GM23338 (cell line): ENCODE results near the gene LRIG3. TPM values are rescaled to one million over a fixed set of nuclear protein-coding genes. Genes with fewer than 3 reads are reported as not detected.
"Not testable (repeated sequence)": the region's sequence is repeated elsewhere in the genome, so short reads cannot be mapped to it uniquely, and the experiment has no call there.

Source experiments
- ATAC-seq: fragments of 200-7000 bp; cut with Tn5 transposase; 3 replicates; pipeline ENCODE4 v1.9.1; 2020
- DNase-seq: peaks from one replicate; pipeline ENCODE4 v3.0.0-alpha.2; 2015; ENCODE audit warnings: low spot score
- H2AFZ ChIP-seq: fragments of 200-600 bp; sonication (generic); 2 replicates; pipeline ENCODE4 v1.8.0; 2016; ENCODE audit warnings: antibody characterized with exemption, mild to moderate bottlenecking, moderate library complexity
- H3F3A ChIP-seq: fragments of 200-600 bp; sonication (generic); replicated peaks from 2 replicates; pipeline ENCODE4 v1.8.0; 2017; ENCODE audit warnings: antibody characterized with exemption, mixed run types, low read depth
- H3K27ac ChIP-seq: fragments of 200-600 bp; sonication (generic); 2 replicates; pipeline ENCODE4 v1.6.1; 2016; ENCODE audit warnings: low read depth
- H3K27me3 ChIP-seq: fragments of 200-600 bp; sonication (generic); 2 replicates; pipeline ENCODE4 v1.8.0; 2016; ENCODE audit warnings: mild to moderate bottlenecking, mixed run types, moderate library complexity; ENCODE audit not compliant: insufficient read depth
- H3K36me3 ChIP-seq: fragments of 200-600 bp; sonication (generic); 2 replicates; pipeline ENCODE4 v1.8.0; 2016; ENCODE audit warnings: mild to moderate bottlenecking; ENCODE audit not compliant: insufficient read depth
- H3K4me1 ChIP-seq: fragments of 200-600 bp; sonication (generic); 2 replicates; pipeline ENCODE4 v1.8.0; 2016; ENCODE audit warnings: mild to moderate bottlenecking, moderate library complexity; ENCODE audit not compliant: insufficient read depth
- H3K4me2 ChIP-seq: fragments of 200-600 bp; sonication (generic); 2 replicates; pipeline ENCODE4 v1.7.1; 2017; ENCODE audit warnings: mixed run types
- H3K4me3 ChIP-seq: fragments of 200-600 bp; sonication (generic); 2 replicates; pipeline ENCODE4 v1.6.1; 2016; ENCODE audit warnings: mixed run types
- H3K79me2 ChIP-seq: fragments of 200-600 bp; sonication (generic); replicated peaks from 2 replicates; pipeline ENCODE4 v1.8.0; 2017; ENCODE audit warnings: mild to moderate bottlenecking; ENCODE audit not compliant: insufficient read depth
- H3K9me2 ChIP-seq: fragments of 200-600 bp; sonication (generic); 2 replicates; pipeline ENCODE4 v1.8.0; 2017; ENCODE audit not compliant: insufficient read depth
- H4K20me1 ChIP-seq: fragments of 200-600 bp; sonication (generic); replicated peaks from 2 replicates; pipeline ENCODE4 v1.8.0; 2017; ENCODE audit warnings: mild to moderate bottlenecking; ENCODE audit not compliant: insufficient read depth
- H3K27ac Mint-ChIP-seq: 2 replicates; pipeline ENCODE4 v1.8.0; 2020; ENCODE audit warnings: inconsistent platforms, mild to moderate bottlenecking, moderate library complexity, mixed read lengths
- H3K27me3 Mint-ChIP-seq: 3 replicates; pipeline ENCODE4 v1.8.0; 2022; ENCODE audit warnings: low read depth, mild to moderate bottlenecking, moderate library complexity, mixed read lengths, inconsistent platforms; ENCODE audit not compliant: insufficient read depth, poor library complexity
- H3K36me3 Mint-ChIP-seq: 3 replicates; pipeline ENCODE4 v1.8.0; 2021; ENCODE audit warnings: low read depth, mild to moderate bottlenecking, inconsistent platforms, moderate library complexity, mixed read lengths
- H3K4me1 Mint-ChIP-seq: 3 replicates; pipeline ENCODE4 v1.8.0; 2020; ENCODE audit warnings: mild to moderate bottlenecking, inconsistent platforms, mixed read lengths
- H3K4me3 Mint-ChIP-seq: 3 replicates; pipeline ENCODE4 v1.8.0; 2021; ENCODE audit warnings: moderate library complexity, mild to moderate bottlenecking, inconsistent platforms, mixed read lengths
- H3K9me3 Mint-ChIP-seq: 3 replicates; pipeline ENCODE4 v1.8.0; 2020; ENCODE audit warnings: moderate library complexity, mild to moderate bottlenecking, inconsistent platforms, mixed read lengths
- CREB1 ChIP-seq: fragments of 250-450 bp; sonication (Bioruptor Pico); IDR thresholded peaks from 2 replicates; pipeline ENCODE4 v1.5.0; 2020; ENCODE audit warnings: low read depth, mild to moderate bottlenecking, moderate library complexity
- EZH2 ChIP-seq: fragments of 200-600 bp; sonication (generic); IDR thresholded peaks from one replicate; pipeline ENCODE4 v1.8.0; 2017; ENCODE audit warnings: antibody characterized with exemption, mild to moderate bottlenecking, low read depth; ENCODE audit not compliant: unreplicated experiment
- EZH2phosphoT487 ChIP-seq: fragments of 200-600 bp; sonication (generic); IDR thresholded peaks from one replicate; pipeline ENCODE4 v1.8.1; 2018; ENCODE audit warnings: antibody characterized with exemption; ENCODE audit not compliant: unreplicated experiment
- JUNB ChIP-seq: IDR thresholded peaks from one replicate; pipeline ENCODE4 v1.6.1; 2016; ENCODE audit warnings: antibody characterized with exemption; ENCODE audit not compliant: unreplicated experiment
- NANOG ChIP-seq: IDR thresholded peaks from 2 replicates; pipeline ENCODE4 v1.6.1; 2016; ENCODE audit warnings: antibody characterized with exemption, borderline replicate concordance
- POLR2AphosphoS5 ChIP-seq: IDR thresholded peaks from 2 replicates; pipeline ENCODE4 v1.6.1; 2016; ENCODE audit warnings: antibody characterized with exemption, low read depth
- ZNF114 ChIP-seq: fragments of 250-450 bp; sonication (Bioruptor Pico); IDR thresholded peaks from 2 replicates; pipeline ENCODE4 v1.5.0; 2020; ENCODE audit warnings: mild to moderate bottlenecking, moderate library complexity
- ZNF331 ChIP-seq: fragments of 250-450 bp; sonication (Bioruptor Pico); IDR thresholded peaks from 2 replicates; pipeline ENCODE4 v1.5.0; 2020; ENCODE audit warnings: low read depth, mild to moderate bottlenecking, moderate library complexity
- polyA plus RNA-seq: library from polyadenylated mRNA; unstranded; fragments of >200 nt; fragmentation: Nextera tagmentation; extraction: Ambion mirVana; gene quantifications from 2 replicates; pipeline ENCODE4 v1.2.1, GENCODE V29; 2016
- total RNA-seq: library from RNA; depleted of rRNA; stranded (reverse); fragments of >200 nt; shearing (Covaris generic); gene quantifications from 2 replicates; pipeline ENCODE4 v1.2.3, GENCODE V29; 2014
- TF ChIP-seq, protein P1 (sequence below): fragments of 250-450 bp; sonication (Bioruptor Pico); IDR thresholded peaks from 2 replicates; pipeline ENCODE4 v1.5.0; 2020; ENCODE audit warnings: mild to moderate bottlenecking, moderate library complexity
- TF ChIP-seq, protein P2 (sequence below), 2 experiments: fragments of 200-600 bp in 1 of 2; sonication (generic) in 1 of 2; conservative IDR thresholded peaks; 2 replicates each; pipeline versions ENCODE4 v1.5.1 to v1.6.1; 2016 to 2017; ENCODE audit warnings: antibody characterized with exemption in 2 of 2, low read depth in 2 of 2, mild to moderate bottlenecking in 2 of 2, moderate library complexity in 1 of 2

LRIG3 gene
- total and polyA plus RNA-seq, 2 experiments from 2014 or later: 1.6 to 7.5 TPM

DNA sequence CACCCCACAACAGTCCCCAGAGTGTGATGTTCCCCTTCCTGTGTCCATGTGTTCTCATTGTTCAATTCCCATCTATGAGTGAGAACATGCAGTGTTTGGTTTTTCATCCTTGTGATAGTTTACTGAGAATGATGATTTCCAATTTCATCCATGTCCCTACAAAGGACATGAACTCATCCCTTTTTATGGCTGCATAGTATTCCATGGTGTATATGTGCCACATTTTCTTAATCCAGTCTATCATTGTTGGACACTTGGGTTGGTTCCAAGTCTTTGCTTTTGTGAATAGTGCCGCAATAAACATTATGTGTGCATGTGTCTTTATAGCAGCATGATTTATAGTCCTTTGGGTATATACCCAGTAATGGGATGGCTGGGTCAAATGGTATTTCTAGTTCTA lies 17.6 kb downstream of the LRIG3 start:
- H3K9me2 ChIP-seq, H3K4me1 ChIP-seq, H2AFZ ChIP-seq, H3K36me3 ChIP-seq, H3K4me2 ChIP-seq, H3K79me2 ChIP-seq, H4K20me1 ChIP-seq, H3K9me3 Mint-ChIP-seq, H3K27me3 ChIP-seq, ATAC-seq, H3F3A ChIP-seq, DNase-seq, H3K27ac ChIP-seq, H3K4me3 Mint-ChIP-seq, H3K27me3 Mint-ChIP-seq, H3K27ac Mint-ChIP-seq, H3K4me3 ChIP-seq, H3K4me1 Mint-ChIP-seq: not testable (repeated sequence)
- peaks cover 25% of the 10 kb centered on the region for H3K36me3 Mint-ChIP-seq

DNA sequence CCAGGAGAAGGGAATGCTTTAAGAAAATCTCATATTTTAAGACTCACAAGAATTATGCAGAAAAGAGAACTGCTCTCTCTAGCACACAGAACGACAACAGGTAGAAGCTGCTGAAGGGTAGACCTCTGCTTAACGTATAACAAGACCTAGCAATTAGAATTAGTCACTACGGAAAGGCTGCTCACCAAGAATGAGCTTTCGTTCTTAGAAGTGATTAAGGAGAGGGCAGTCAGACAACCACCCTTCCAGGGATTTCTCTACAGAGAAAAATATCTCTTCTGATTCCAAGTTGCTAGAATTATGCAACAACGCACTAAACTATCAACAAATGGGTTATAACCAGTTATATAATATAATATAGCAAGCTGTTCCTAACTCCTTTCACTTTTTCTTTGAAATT lies 18.6 kb downstream of the LRIG3 start:
- Histone ChIP-seq H3K4me2 (no peak overlapping the region), H3K4me3 (no peak overlapping the region), H3F3A (no peaks in the 10 kb centered on the region), H3K4me1 (no peaks in the 10 kb centered on the region), H3K9me2 (no peaks in the 10 kb centered on the region), H2AFZ (no peak overlapping the region), H3K27ac (no peak overlapping the region), H4K20me1 (no peaks in the 10 kb centered on the region), H3K36me3 (no peaks in the 10 kb centered on the region), H3K27me3 (no peaks in the 10 kb centered on the region), H3K79me2 (no peaks in the 10 kb centered on the region)
- TF ChIP-seq POLR2AphosphoS5 (no peak), ZNF331 (CRISPR knock-in tag) (no peak), EZH2phosphoT487 (no peak), EZH2 (no peak)
- H3K4me1 Mint-ChIP-seq: peaks cover 4% of the 10 kb centered on the region; the same call in 2 of the 3 replicates
- no peak overlapping the region for H3K27ac Mint-ChIP-seq
- no peaks in the 10 kb centered on the region for H3K27me3 Mint-ChIP-seq
- no peak overlapping the region for H3K4me3 Mint-ChIP-seq
- H3K36me3 Mint-ChIP-seq: peaks cover 21% of the 10 kb centered on the region
- peaks cover 5% of the 10 kb centered on the region; the same call in 1 of the 3 replicates for H3K9me3 Mint-ChIP-seq
- DNase-seq: no peak
- no peak for ATAC-seq

DNA sequence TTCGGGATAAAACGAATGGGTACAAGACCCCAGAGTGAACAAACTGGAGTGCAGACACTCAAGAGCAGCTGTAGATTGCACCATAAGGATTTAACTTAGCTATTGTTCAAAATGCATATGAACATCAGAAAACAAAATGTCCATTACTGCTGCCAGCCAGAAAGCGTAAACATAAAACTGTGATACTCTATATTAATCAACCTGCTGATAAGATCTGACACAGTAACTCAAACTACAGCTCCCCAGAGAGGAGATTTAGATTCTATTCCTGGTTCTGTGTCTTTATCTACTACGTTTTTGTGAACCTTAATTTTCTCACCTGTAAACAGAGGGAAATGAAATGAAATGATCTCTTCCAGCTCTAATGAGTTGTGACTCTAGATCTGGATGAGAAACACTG lies 22.3 kb downstream of the LRIG3 start:
- Histone ChIP-seq H3K4me2 (no peak overlapping the region), H4K20me1 (no peaks in the 10 kb centered on the region), H3K4me3 (no peak overlapping the region), H3K36me3 (no peaks in the 10 kb centered on the region), H3K4me1 (no peaks in the 10 kb centered on the region; the same call in 1 of the 2 replicates), H2AFZ (no peak overlapping the region), H3K27me3 (no peaks in the 10 kb centered on the region), H3K27ac (no peak overlapping the region), H3F3A (no peaks in the 10 kb centered on the region), H3K9me2 (no peaks in the 10 kb centered on the region), H3K79me2 (no peaks in the 10 kb centered on the region)
- Mint-ChIP-seq H3K4me1 (peaks cover 8% of the 10 kb centered on the region), H3K4me3 (no peak overlapping the region), H3K27me3 (peaks cover 1% of the 10 kb centered on the region), H3K9me3 (no peaks in the 10 kb centered on the region), H3K36me3 (peaks cover 2% of the 10 kb centered on the region; the same call in 1 of the 3 replicates), H3K27ac (no peak overlapping the region)
- ATAC-seq (no peak), DNase-seq (no peak)
- TF ChIP-seq, protein P1, sequence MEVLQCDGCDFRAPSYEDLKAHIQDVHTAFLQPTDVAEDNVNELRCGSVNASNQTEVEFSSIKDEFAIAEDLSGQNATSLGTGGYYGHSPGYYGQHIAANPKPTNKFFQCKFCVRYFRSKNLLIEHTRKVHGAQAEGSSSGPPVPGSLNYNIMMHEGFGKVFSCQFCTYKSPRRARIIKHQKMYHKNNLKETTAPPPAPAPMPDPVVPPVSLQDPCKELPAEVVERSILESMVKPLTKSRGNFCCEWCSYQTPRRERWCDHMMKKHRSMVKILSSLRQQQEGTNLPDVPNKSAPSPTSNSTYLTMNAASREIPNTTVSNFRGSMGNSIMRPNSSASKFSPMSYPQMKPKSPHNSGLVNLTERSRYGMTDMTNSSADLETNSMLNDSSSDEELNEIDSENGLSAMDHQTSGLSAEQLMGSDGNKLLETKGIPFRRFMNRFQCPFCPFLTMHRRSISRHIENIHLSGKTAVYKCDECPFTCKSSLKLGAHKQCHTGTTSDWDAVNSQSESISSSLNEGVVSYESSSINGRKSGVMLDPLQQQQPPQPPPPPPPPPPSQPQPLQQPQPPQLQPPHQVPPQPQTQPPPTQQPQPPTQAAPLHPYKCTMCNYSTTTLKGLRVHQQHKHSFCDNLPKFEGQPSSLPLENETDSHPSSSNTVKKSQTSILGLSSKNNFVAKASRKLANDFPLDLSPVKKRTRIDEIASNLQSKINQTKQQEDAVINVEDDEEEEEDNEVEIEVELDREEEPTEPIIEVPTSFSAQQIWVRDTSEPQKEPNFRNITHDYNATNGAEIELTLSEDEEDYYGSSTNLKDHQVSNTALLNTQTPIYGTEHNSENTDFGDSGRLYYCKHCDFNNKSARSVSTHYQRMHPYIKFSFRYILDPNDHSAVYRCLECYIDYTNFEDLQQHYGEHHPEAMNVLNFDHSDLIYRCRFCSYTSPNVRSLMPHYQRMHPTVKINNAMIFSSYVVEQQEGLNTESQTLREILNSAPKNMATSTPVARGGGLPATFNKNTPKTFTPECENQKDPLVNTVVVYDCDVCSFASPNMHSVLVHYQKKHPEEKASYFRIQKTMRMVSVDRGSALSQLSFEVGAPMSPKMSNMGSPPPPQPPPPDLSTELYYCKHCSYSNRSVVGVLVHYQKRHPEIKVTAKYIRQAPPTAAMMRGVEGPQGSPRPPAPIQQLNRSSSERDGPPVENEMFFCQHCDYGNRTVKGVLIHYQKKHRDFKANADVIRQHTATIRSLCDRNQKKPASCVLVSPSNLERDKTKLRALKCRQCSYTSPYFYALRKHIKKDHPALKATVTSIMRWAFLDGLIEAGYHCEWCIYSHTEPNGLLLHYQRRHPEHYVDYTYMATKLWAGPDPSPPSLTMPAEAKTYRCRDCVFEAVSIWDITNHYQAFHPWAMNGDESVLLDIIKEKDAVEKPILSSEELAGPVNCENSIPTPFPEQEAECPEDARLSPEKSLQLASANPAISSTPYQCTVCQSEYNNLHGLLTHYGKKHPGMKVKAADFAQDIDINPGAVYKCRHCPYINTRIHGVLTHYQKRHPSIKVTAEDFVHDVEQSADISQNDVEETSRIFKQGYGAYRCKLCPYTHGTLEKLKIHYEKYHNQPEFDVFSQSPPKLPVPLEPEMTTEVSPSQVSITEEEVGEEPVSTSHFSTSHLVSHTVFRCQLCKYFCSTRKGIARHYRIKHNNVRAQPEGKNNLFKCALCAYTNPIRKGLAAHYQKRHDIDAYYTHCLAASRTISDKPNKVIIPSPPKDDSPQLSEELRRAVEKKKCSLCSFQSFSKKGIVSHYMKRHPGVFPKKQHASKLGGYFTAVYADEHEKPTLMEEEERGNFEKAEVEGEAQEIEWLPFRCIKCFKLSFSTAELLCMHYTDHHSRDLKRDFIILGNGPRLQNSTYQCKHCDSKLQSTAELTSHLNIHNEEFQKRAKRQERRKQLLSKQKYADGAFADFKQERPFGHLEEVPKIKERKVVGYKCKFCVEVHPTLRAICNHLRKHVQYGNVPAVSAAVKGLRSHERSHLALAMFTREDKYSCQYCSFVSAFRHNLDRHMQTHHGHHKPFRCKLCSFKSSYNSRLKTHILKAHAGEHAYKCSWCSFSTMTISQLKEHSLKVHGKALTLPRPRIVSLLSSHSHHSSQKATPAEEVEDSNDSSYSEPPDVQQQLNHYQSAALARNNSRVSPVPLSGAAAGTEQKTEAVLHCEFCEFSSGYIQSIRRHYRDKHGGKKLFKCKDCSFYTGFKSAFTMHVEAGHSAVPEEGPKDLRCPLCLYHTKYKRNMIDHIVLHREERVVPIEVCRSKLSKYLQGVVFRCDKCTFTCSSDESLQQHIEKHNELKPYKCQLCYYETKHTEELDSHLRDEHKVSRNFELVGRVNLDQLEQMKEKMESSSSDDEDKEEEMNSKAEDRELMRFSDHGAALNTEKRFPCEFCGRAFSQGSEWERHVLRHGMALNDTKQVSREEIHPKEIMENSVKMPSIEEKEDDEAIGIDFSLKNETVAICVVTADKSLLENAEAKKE: no peak
- TF ChIP-seq EZH2phosphoT487: no peak
- TF ChIP-seq JUNB: no peak
- TF ChIP-seq ZNF114 (CRISPR knock-in tag): no peak
- TF ChIP-seq, protein P2, sequence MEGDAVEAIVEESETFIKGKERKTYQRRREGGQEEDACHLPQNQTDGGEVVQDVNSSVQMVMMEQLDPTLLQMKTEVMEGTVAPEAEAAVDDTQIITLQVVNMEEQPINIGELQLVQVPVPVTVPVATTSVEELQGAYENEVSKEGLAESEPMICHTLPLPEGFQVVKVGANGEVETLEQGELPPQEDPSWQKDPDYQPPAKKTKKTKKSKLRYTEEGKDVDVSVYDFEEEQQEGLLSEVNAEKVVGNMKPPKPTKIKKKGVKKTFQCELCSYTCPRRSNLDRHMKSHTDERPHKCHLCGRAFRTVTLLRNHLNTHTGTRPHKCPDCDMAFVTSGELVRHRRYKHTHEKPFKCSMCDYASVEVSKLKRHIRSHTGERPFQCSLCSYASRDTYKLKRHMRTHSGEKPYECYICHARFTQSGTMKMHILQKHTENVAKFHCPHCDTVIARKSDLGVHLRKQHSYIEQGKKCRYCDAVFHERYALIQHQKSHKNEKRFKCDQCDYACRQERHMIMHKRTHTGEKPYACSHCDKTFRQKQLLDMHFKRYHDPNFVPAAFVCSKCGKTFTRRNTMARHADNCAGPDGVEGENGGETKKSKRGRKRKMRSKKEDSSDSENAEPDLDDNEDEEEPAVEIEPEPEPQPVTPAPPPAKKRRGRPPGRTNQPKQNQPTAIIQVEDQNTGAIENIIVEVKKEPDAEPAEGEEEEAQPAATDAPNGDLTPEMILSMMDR (conservative IDR thresholded peaks at IDR 0.05; ENCODE audit: low read depth in 2 of 2): no peak
- no peak for TF ChIP-seq EZH2
- TF ChIP-seq ZNF331 (CRISPR knock-in tag): no peak
- TF ChIP-seq NANOG: no peak
- TF ChIP-seq POLR2AphosphoS5: no peak
- no peak for TF ChIP-seq CREB1 (CRISPR knock-in tag)
